Activated CD4-positive, alpha-beta T cell treated with anti-CD3 and anti-CD28 coated beads, Interleukin-2, amount 50 U/mL, for 1 hour (primary cell): ENCODE results near the gene PRIM2.
"Not testable (repeated sequence)": the region's sequence is repeated elsewhere in the genome, so short reads cannot be mapped to it uniquely, and the experiment has no call there.

Source experiments
- DNase-seq: peaks from one replicate; pipeline ENCODE4 v3.0.0-alpha.2; 2020

The PRIM2 gene

GRCh38 chr6:57658526-57658925 lies 341.1 kb downstream of the PRIM2 start:
- not testable (repeated sequence) for DNase-seq

GRCh38 chr6:57659794-57660193 lies 342.4 kb downstream of the PRIM2 start:
- DNase-seq: not testable (repeated sequence)

- DNase-seq: not testable (repeated sequence)
These were observed 343.5 kb downstream of the PRIM2 start for GRCh38 chr6:57660940-57661339.

- not testable (repeated sequence) for DNase-seq
These were observed 350.7 kb downstream of the PRIM2 start for GRCh38 chr6:57668108-57668507.

GRCh38 chr6:57671237-57671636 lies 353.8 kb downstream of the PRIM2 start:
- not testable (repeated sequence) for DNase-seq

- DNase-seq: not testable (repeated sequence)
These were observed 354.7 kb downstream of the PRIM2 start for GRCh38 chr6:57671937-57672627.

GRCh38 chr6:57673281-57673680 lies 355.9 kb downstream of the PRIM2 start:
- DNase-seq: not testable (repeated sequence)

GRCh38 chr6:57675386-57675785 lies 358.0 kb downstream of the PRIM2 start:
- DNase-seq: not testable (repeated sequence)

GRCh38 chr6:57696382-57696781 lies 379.0 kb downstream of the PRIM2 start:
- not testable (repeated sequence) for DNase-seq
